Measurements from ENCODE around the gene PRSS56.

- TF ChIP-seq CTCF (conservative IDR thresholded peaks at IDR 0.05 in 1 of 2, IDR thresholded peaks at IDR 0.05 in 1 of 2; ENCODE audit: low read depth in 1 of 2, low read length in 2 of 2) = no peak
- no peak for TF ChIP-seq EZH2 (IDR thresholded peaks at IDR 0.05; ENCODE audit: low read length, missing control alignments)
Measured at GRCh38 chr2:232502511-232502910, 17.7 kb upstream of the PRSS56 start.

All from fibroblast of lung (primary cell).